Forelimb muscle (tissue), 1 donor: ENCODE data around the gene GNGT1. TPM values are rescaled to one million over a fixed set of nuclear protein-coding genes. Genes with fewer than 3 reads are reported as not detected.

Experiments used
- DNase-seq: peaks from one replicate; pipeline ENCODE4 v3.0.0-alpha.2; 2013; ENCODE audit warnings: low read depth
- polyA plus RNA-seq: library from polyadenylated mRNA; unstranded; fragments of 120-200 nt; gene quantifications from one replicate; pipeline ENCODE4 v1.2.1, GENCODE V29; 2013; ENCODE audit not compliant: insufficient read length

GNGT1 gene
- polyA plus RNA-seq = not detected

DNA sequence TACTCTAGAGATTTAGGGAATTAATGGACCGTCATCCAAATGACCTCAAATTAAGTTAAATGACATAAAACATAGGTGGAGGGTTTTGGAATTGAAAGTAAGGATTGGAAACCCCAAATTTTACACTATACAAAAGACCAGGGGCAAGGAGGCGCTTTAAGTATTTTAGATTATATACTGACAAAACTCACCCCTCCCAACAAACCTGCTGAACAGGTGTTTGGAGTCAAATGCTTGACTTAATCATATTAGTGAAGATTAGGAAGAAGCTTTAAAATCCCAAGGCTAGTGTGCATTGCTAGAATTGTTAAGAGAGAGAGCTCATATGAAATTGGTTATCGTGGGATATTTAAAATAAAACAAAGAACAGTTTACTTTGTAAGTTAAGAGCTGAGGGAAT lies at the start of gene GNGT1:
Gene GNGT1, plus strand, starts transcription at position 301 of the 400 bp plus-strand sequence. CDS start 180 bp downstream, outside the sequence.
- DNase-seq = no peak

GRCh38 chr7:93858857-93859256 lies 47.5 kb upstream of the GNGT1 start:
- no peak for DNase-seq

DNA sequence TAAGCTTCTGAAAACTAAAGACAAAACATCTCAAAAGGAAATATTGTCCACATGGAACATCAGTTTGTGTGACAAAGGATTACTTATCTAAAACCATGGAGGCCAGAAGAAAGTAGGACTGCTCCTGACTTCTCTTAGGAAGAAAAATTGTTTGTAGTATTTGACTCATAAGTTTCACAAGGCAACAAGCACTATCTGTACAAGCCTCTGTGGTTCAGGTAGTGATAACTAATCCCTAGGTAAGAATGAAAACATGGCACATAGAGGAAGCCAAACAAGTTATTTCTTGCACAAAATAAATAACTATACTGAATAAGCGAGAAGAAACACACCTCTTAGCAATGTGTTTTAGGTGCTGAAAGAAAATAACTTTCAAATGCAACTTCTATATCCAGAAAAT lies 46.1 kb upstream of the GNGT1 start:
- no peak for DNase-seq

GRCh38 chr7:93861325-93861949 lies 44.9 kb upstream of the GNGT1 start:
- no peak for DNase-seq

- DNase-seq = no peak
Measured at GRCh38 chr7:93862651-93863050, 43.7 kb upstream of the GNGT1 start.

GRCh38 chr7:93866886-93867285 lies 39.5 kb upstream of the GNGT1 start:
- no peak for DNase-seq

DNA sequence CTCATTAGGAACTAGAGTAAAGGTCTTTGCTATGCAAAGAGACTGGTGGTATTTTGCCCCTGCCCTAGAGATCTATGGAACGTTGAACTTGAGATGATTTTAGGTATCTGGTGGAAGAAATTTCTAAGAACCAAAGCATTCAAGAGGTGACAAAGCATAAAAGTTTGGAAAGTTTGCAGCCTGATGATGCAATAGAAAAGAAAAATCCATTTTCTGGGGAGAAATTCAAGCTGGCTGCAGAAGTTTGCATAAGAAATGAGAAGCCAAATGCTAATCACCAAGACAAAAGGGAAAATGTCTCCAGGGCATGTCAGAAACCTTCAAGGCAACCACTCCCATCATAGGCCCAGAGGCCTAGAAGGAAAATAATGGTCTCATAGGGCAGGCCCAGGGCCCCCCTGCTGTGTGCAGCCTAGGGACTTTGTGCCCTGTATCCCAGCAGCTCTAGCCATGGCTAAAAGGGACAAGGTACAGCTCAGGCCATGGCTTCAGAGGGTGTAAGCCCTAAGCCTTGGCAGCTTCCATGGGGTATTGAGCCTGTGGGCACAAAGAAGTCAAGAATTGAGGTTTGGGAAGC lies 32.3 kb upstream of the GNGT1 start:
- no peak for DNase-seq

DNA sequence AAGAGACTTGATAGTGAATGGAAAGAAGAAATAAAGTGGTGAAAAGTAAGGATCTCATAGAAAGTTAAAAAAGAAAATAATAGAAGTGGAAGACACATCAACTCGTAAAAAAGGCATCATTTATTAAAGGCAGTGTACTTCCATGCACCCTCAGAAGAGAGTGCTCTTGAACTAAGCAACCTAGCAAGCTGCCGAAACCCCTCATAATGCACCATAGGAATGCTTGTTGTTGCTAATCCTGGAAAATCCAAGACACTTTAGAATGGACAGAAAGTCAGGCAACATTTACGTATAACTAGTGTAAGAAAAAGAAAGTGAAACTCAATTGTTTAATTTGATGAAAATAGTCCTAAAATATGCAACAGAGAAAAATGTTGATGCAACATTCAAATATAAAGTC lies 28.6 kb upstream of the GNGT1 start:
- DNase-seq = no peak

DNA sequence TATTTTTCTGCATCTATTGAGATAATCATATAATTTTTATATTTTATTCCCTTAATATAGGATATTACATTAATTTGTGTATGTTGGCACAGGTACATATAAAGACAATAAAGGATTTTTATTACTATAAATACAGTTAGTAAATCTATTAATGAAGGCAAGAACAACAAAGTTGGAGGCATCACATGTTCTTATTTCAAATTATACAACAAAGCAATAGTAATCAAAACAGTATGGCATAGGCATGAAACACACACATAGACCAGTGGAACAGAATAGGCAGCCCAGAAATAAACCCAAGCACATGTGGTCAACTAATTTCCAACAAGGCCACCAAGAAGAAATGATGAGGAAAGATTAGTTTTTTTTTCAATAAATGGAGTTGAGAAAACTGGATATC lies 27.0 kb upstream of the GNGT1 start:
- no peak for DNase-seq

DNA sequence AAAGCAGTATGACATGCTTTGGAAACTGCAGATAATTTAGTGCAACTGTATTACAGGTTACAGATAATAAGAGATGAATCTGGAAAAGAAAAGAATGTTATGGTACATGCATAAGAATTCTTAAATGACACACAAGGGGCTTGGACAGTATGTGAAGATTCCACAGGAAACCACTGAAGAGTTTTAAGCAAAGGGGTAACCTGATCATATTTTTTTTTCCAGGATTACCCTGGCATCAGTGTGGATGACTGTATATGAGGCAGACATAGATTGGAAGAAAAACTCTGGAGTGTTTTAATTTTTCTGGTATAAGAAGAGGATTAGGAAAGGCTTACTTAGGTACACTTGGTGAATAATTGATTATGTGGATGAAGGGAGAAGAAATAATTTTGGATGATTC lies 23.9 kb upstream of the GNGT1 start:
- DNase-seq = no peak

- DNase-seq = no peak
Measured at GRCh38 chr7:93883078-93883916, 23.1 kb upstream of the GNGT1 start.

- DNase-seq = no peak
Measured at GRCh38 chr7:93883917-93884345, 22.4 kb upstream of the GNGT1 start.

- DNase-seq = no peak
Measured at GRCh38 chr7:93884541-93884940, 21.8 kb upstream of the GNGT1 start.

DNA sequence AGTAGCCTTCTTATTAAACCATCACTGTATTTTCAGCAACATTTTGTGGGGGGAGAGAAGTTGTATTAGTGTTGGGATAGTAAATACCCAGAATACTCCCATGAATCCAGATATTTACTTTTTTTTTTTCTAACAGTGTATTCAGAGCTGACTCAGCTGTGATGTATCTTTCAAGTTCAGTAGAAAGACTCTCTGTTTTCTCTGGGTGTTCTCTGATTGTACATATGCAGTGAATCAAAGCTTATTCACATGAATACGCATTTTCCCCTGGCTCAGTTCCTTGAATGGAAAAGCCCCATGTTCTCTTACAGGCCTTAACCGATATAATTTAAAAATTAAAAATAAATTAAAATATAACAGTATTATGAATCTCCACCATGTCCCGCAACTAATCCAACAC lies 17.1 kb upstream of the GNGT1 start:
- no peak for DNase-seq

- no peak for DNase-seq
Measured at GRCh38 chr7:93890041-93890463, 16.3 kb upstream of the GNGT1 start.

- no peak for DNase-seq
Measured at GRCh38 chr7:93890464-93891068, 15.8 kb upstream of the GNGT1 start, which contains the start of gene TFPI2. TSS of gene TFPI2 (minus strand) at chr7:93890753. CDS start at chr7:93890678, 75 bp downstream.

DNA sequence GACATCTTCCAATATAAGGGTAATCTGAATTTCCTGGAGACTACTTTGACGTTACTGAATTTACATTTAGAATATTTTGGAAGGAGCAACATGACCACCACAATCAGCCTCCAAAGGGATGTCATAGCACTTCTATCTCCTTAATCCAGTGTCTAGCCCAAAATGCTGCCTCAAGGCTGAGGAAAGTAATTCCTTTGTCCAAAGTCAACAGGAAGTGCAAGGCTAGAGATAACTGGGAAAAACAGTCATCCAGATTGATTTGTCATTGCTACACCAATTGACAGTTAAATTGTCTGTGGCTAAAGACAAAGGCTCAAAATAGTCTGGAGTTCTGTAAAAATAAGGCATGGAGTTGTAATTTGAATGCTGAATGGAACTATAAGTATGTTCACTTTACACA lies 11.9 kb upstream of the GNGT1 start:
- no peak for DNase-seq

- no peak for DNase-seq
Measured at GRCh38 chr7:93894966-93895640, 11.3 kb upstream of the GNGT1 start.

DNA sequence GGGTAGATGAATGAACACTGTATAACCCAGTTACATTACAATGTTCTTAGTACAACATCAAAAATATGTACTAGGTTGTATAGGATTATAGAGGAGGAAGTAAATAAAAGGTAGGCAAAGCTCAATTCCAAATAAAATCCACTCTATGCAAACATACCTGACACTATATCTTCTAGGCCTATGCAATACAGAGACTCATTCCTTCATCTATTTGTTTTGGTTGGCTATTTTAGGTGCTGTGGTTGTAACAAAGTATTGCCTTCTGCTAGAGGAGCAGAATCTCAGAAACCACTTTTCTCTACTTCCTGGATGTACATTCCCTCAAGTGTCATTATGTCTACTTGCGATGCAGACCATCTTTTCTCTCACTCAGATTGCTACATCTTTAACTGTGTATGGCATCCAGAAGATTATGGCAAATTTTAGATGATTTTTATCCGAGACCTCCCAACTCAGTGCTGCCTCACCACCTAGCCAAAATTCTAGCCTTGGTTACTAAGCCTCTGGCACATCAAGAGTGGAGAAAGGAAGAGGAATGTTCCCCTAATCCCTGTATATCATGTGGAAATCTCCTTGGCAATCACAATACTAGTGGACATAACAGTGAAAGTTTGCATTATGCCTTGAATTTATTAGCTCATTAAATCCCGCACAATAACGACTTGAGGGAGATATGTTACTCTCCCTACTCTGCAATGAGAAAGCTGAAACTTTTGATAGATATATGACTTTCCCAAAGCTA lies 10.3 kb upstream of the GNGT1 start:
- DNase-seq = no peak

DNA sequence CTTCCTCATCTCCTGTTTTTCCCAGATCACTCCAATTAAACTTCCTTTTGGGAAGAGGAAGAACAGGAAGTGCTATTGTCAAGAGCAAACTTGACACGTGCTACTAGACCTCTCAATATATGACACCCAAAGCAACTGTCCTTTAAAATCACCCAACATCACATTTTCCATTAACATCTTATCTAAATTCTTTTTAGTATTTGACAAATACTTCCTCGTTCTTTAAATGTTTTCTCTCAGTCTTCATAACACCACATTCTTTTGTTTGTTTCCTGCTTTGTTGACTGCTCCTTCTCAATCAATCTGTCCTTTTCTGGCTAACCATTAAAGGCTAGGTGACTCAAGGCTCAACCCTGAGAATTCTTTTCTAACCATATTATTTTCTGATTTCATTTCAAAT lies 8.7 kb upstream of the GNGT1 start:
- no peak for DNase-seq
